ENCODE results near the gene PDSS1. TPM values are rescaled to one million over a fixed set of nuclear protein-coding genes. Genes with fewer than 3 reads are reported as not detected.

The PDSS1 gene
- total and polyA plus RNA-seq, 2 of the 13 experiments (the other 11 are each of a cell fraction or from before 2014, with no cell fraction given): 18.7 to 19.3 TPM

DNA sequence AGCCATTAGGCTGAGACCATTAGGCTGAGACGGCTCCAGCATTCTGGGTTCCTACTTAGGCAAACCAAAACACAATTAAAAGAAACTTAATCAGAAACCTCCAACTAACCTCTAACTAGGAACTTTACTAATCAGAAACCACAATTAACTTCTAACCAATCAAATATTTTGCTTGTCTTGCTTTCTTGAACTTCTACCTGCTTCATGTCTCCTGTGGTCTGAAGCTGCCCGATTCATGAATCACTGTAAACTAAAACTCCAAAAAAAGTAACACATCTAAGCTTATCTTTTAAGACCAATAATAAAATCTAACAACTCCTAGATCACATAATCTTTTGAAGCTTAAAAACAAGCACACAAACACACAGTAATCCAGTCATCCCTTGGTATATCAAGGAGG lies 76.1 kb downstream of the PDSS1 start:
- H3K79me2 ChIP-seq (ENCODE audit: insufficient read depth, low read length): peaks cover 3% of the 10 kb centered on the region
- no peaks in the 10 kb centered on the region for H3K27me3 ChIP-seq (ENCODE audit: control insufficient read depth in 1 of 2, insufficient read depth in 2 of 2, low read length in 2 of 2)
- H3K27ac ChIP-seq (ENCODE audit: extremely low read length, insufficient read depth, low read length): no peak overlapping the region
- H3K9ac ChIP-seq (ENCODE audit: insufficient read depth, low read depth, low read length): no peak overlapping the region
- no peak overlapping the region for H2AFZ ChIP-seq (ENCODE audit: low read length)
- no peak for ATAC-seq
- no peak overlapping the region for H3K4me2 ChIP-seq (ENCODE audit: low read depth, low read length)
- H3K9me3 ChIP-seq (ENCODE audit: low read length): no peaks in the 10 kb centered on the region
- in situ Hi-C loops (cut with HindIII; ENCODE audit: extremely low pct_ligation_motif_present, low pct_unique_long_range_greater_than_20kb): no loop called here
- WGBS (ENCODE audit: low lambda C conversion rate): 99% methylated on average over 2 of the region's 2 CpGs
- H3K4me1 ChIP-seq (ENCODE audit: insufficient read depth, low read length): peaks cover 7% of the 10 kb centered on the region; the same call in 1 of the 2 replicates
- H3K36me3 ChIP-seq (replicated peaks in 1 of 2; ENCODE audit: control insufficient read depth in 1 of 2, insufficient read depth in 2 of 2, low read length in 2 of 2): peaks cover 0 to 1% of the 10 kb centered on the region in 2 experiments; a peak in 2 of 5 replicates
- H4K20me1 ChIP-seq (ENCODE audit: insufficient read depth, low read length): no peaks in the 10 kb centered on the region
- POLR2A ChIA-PET: no interaction called here
- BruUV-seq (replicated peaks): no TSS peak
- no peak for FAIRE-seq
- CTCF ChIA-PET (ENCODE audit: low intra/inter-chr PET ratio, low total read pairs): no interaction called here
- H3K4me3 ChIP-seq (replicated peaks in 1 of 3; ENCODE audit: insufficient read depth in 1 of 3, low read depth in 2 of 3, low read length in 3 of 3): no peak overlapping the region
- DNase-seq (ENCODE audit: low spot score): no peak
- intact Hi-C loops (cut with micrococcal nuclease; ENCODE audit: unreplicated experiment): no loop called here
- no peak for TF ChIP-seq PRDM15 (CRISPR knock-in tag; IDR thresholded peaks at IDR 0.05)
- no peak for TF ChIP-seq TOE1 (CRISPR knock-in tag; IDR thresholded peaks at IDR 0.05)
- no peak for TF ChIP-seq ARNT2 (CRISPR knock-in tag; IDR thresholded peaks at IDR 0.05; ENCODE audit: low read depth)
- TF ChIP-seq ZNF318 (CRISPR knock-in tag; IDR thresholded peaks at IDR 0.05): no peak
- TF ChIP-seq, protein P1, sequence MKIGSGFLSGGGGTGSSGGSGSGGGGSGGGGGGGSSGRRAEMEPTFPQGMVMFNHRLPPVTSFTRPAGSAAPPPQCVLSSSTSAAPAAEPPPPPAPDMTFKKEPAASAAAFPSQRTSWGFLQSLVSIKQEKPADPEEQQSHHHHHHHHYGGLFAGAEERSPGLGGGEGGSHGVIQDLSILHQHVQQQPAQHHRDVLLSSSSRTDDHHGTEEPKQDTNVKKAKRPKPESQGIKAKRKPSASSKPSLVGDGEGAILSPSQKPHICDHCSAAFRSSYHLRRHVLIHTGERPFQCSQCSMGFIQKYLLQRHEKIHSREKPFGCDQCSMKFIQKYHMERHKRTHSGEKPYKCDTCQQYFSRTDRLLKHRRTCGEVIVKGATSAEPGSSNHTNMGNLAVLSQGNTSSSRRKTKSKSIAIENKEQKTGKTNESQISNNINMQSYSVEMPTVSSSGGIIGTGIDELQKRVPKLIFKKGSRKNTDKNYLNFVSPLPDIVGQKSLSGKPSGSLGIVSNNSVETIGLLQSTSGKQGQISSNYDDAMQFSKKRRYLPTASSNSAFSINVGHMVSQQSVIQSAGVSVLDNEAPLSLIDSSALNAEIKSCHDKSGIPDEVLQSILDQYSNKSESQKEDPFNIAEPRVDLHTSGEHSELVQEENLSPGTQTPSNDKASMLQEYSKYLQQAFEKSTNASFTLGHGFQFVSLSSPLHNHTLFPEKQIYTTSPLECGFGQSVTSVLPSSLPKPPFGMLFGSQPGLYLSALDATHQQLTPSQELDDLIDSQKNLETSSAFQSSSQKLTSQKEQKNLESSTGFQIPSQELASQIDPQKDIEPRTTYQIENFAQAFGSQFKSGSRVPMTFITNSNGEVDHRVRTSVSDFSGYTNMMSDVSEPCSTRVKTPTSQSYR (CRISPR knock-in tag; IDR thresholded peaks at IDR 0.05; ENCODE audit: borderline replicate concordance): no peak
- no peak for TF ChIP-seq ZBTB43 (CRISPR knock-in tag; conservative IDR thresholded peaks at IDR 0.05)
- no peak for TF ChIP-seq PAF1 (CRISPR knock-in tag; IDR thresholded peaks at IDR 0.05)

Data from HepG2 (cell line).